Suprapubic skin (tissue), 4 donors: Measurements from ENCODE around the gene PITX3. TPM values are rescaled to one million over a fixed set of nuclear protein-coding genes. Genes with fewer than 3 reads are reported as not detected.
A peak's percentile ranks its signal among the peaks of the same experiment; 100 is the strongest.

Experiments
- DNase-seq, 2 donors: peaks; one replicate each; pipeline ENCODE4 v3.0.0-alpha.2; 2019; ENCODE audit warnings: low spot score in 2 of 2
- H3K27ac ChIP-seq: fragments of 200-600 bp; sonication (generic); one replicate; pipeline ENCODE4 v1.5.1; 2019
- H3K27me3 ChIP-seq: fragments of 200-600 bp; sonication (generic); one replicate; pipeline ENCODE4 v1.5.1; 2019
- H3K36me3 ChIP-seq: fragments of 200-600 bp; sonication (generic); one replicate; pipeline ENCODE4 v1.5.1; 2019
- H3K4me1 ChIP-seq: fragments of 200-600 bp; sonication (generic); one replicate; pipeline ENCODE4 v1.5.1; 2019
- H3K4me3 ChIP-seq: fragments of 200-600 bp; sonication (generic); one replicate; pipeline ENCODE4 v1.5.1; 2019; ENCODE audit warnings: mild to moderate bottlenecking
- H3K9me3 ChIP-seq: fragments of 200-600 bp; sonication (generic); one replicate; pipeline ENCODE4 v1.5.1; 2019
- CTCF ChIP-seq, 2 donors: fragments of 200-600 bp in 1 of 2; fragments of 450-650 bp in 1 of 2; sonication (generic) in 1 of 2; IDR thresholded peaks; one replicate each; pipeline ENCODE4 v1.5.1; 2016 to 2019; ENCODE audit warnings: antibody characterized with exemption in 2 of 2, mild to moderate bottlenecking in 1 of 2, moderate library complexity in 1 of 2
- EP300 ChIP-seq: sonication (generic); formaldehyde crosslinking; IDR thresholded peaks from one replicate; pipeline ENCODE4 v1.6.1; 2017; ENCODE audit warnings: antibody characterized with exemption
- POLR2A ChIP-seq, 2 donors: fragments of 450-650 bp; IDR thresholded peaks; one replicate each; pipeline ENCODE4 v1.6.1; 2017; ENCODE audit warnings: antibody characterized with exemption in 2 of 2, mild to moderate bottlenecking in 2 of 2, moderate library complexity in 2 of 2
- POLR2AphosphoS5 ChIP-seq, 3 donors: sonication (generic); formaldehyde crosslinking; IDR thresholded peaks; one replicate each; pipeline ENCODE4 v1.6.1; 2017; ENCODE audit warnings: antibody characterized with exemption in 3 of 3
- WGBS: methylation state at CpG from one replicate; pipeline ENCODE4 v1.1.5; 2018; 5-methylcytosine and 5-hydroxymethylcytosine counted together
- total RNA-seq, 4 donors: library from RNA; depleted of rRNA; stranded (reverse); fragments of >200 nt; gene quantifications; one replicate each; pipeline ENCODE4 v1.1.0, GENCODE V29; 2016

Gene PITX3
- total RNA-seq, 4 donors from 2014 or later, result not detected

- H3K4me1 ChIP-seq, result peaks cover 18% of the 10 kb centered on the region
- TF ChIP-seq POLR2AphosphoS5 (IDR thresholded peaks at IDR 0.05) (no peak), EP300 (no peak), POLR2A (IDR thresholded peaks at IDR 0.05) (no peak), CTCF (IDR thresholded peaks at IDR 0.05) (no peak)
- no peak for DNase-seq
- no peaks in the 10 kb centered on the region for H3K9me3 ChIP-seq
- H3K27ac ChIP-seq, result no peak overlapping the region
- H3K4me3 ChIP-seq, result no peak overlapping the region
- peaks cover 19% of the 10 kb centered on the region for H3K27me3 ChIP-seq
- H3K36me3 ChIP-seq, result no peaks in the 10 kb centered on the region
- 83% methylated on average over 8 of the region's 12 CpGs for WGBS
Measured at GRCh38 chr10:102234888-102235597, 6.3 kb downstream of the PITX3 start.

- H3K36me3 ChIP-seq, result no peaks in the 10 kb centered on the region
- no peak overlapping the region for H3K4me3 ChIP-seq
- peaks cover 21% of the 10 kb centered on the region for H3K4me1 ChIP-seq
- TF ChIP-seq POLR2A (IDR thresholded peaks at IDR 0.05), result no peak
- no peak for TF ChIP-seq POLR2AphosphoS5 (IDR thresholded peaks at IDR 0.05)
- no peak for TF ChIP-seq EP300
- no peak for TF ChIP-seq CTCF (IDR thresholded peaks at IDR 0.05)
- WGBS, result 80% methylated on average over 1 of the region's 1 CpG
- H3K9me3 ChIP-seq, result no peaks in the 10 kb centered on the region
- no peak overlapping the region for H3K27ac ChIP-seq
- DNase-seq, result no peak
- peaks cover 19% of the 10 kb centered on the region for H3K27me3 ChIP-seq
Measured at GRCh38 chr10:102233997-102234396, 7.3 kb downstream of the PITX3 start.

- Histone ChIP-seq H3K36me3 (no peaks in the 10 kb centered on the region), H3K4me3 (peak overlapping the region; percentile 53), H3K27ac (no peak overlapping the region), H3K9me3 (no peaks in the 10 kb centered on the region), H3K27me3 (peaks cover 27% of the 10 kb centered on the region), H3K4me1 (peaks cover 30% of the 10 kb centered on the region)
- DNase-seq, result no peak
- WGBS, result 23% methylated on average over 35 of the region's 76 CpGs
- TF ChIP-seq EP300, result no peak
- TF ChIP-seq CTCF (IDR thresholded peaks at IDR 0.05), result peak; percentile 33 to 66
Measured at GRCh38 chr10:102231357-102232318, 9.7 kb downstream of the PITX3 start.

- peaks cover 37% of the 10 kb centered on the region for H3K4me1 ChIP-seq
- H3K9me3 ChIP-seq, result no peaks in the 10 kb centered on the region
Measured at GRCh38 chr10:102230861-102231356, 10.4 kb downstream of the PITX3 start.

More at GRCh38 chr10:102230861-102231356, 10.4 kb downstream of the PITX3 start:
- H3K36me3 ChIP-seq, result no peaks in the 10 kb centered on the region
- peak overlapping the region; percentile 53 for H3K4me3 ChIP-seq
- no peak for DNase-seq
- TF ChIP-seq CTCF (IDR thresholded peaks at IDR 0.05), result peak in 1 of 2 donors; percentile 13
- no peak for TF ChIP-seq EP300
- peaks cover 27% of the 10 kb centered on the region for H3K27me3 ChIP-seq
- H3K27ac ChIP-seq, result no peak overlapping the region
- WGBS, result 2% methylated on average over 11 of the region's 52 CpGs
